Neural crest cell (in vitro differentiated cells): ENCODE results near the gene NFYB. TPM values are rescaled to one million over a fixed set of nuclear protein-coding genes. Genes with fewer than 3 reads are reported as not detected.
A peak's percentile ranks its signal among the peaks of the same experiment; 100 is the strongest.

Source experiments
- DNase-seq: peaks from one replicate; pipeline ENCODE4 v3.0.0; 2021; ENCODE audit warnings: low read depth, mixed read lengths, low spot score
- H3K27ac Mint-ChIP-seq: one replicate; pipeline ENCODE4 v1.8.0; 2021; ENCODE audit warnings: mild to moderate bottlenecking, mixed read lengths; ENCODE audit not compliant: unreplicated experiment
- H3K27me3 Mint-ChIP-seq: 2 replicates; pipeline ENCODE4 v1.8.0; 2021; ENCODE audit warnings: low read depth, mild to moderate bottlenecking, mixed read lengths
- H3K36me3 Mint-ChIP-seq: 2 replicates; pipeline ENCODE4 v1.8.0; 2021; ENCODE audit warnings: low read depth, mild to moderate bottlenecking, mixed read lengths
- H3K4me1 Mint-ChIP-seq: 2 replicates; pipeline ENCODE4 v1.8.0; 2021; ENCODE audit warnings: mixed read lengths
- H3K4me3 Mint-ChIP-seq: one replicate; pipeline ENCODE4 v1.8.0; 2021; ENCODE audit warnings: mild to moderate bottlenecking, mixed read lengths
- H3K9me3 Mint-ChIP-seq: 2 replicates; pipeline ENCODE4 v1.8.0; 2021; ENCODE audit warnings: mixed read lengths
- total RNA-seq: library from RNA; stranded (reverse); gene quantifications from 2 replicates; pipeline ENCODE4 v1.2.1, GENCODE V29; 2021
- TF ChIP-seq, protein P1 (sequence below): fragments of 200-600 bp; sonication (generic); conservative IDR thresholded peaks from 2 replicates; pipeline ENCODE4 v1.5.0; 2021; ENCODE audit warnings: antibody characterized with exemption, mild to moderate bottlenecking

NFYB gene
- total RNA-seq, 1 donor from 2014 or later, result 45.6 TPM

DNA sequence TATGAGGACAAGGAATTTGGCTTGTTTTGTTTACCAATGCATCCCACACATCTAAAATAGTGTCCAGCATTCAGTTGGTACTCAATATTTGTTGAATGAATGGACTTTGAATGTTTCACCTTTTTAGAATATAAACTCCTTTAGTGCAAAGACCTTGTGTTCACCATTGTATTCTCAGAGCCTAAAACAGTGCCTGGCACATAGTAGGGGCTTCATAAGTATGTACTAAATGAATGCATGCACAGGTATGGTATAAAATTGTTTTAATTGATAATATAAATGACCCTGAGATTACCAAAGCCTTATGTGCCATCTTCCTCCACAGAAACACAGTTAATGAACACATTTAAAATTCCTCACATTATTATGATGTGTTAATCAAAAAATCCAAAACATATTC, 5.0 kb upstream of the NFYB start:
- DNase-seq, result no peak
- no peak overlapping the region for H3K27ac Mint-ChIP-seq
- H3K4me3 Mint-ChIP-seq, result peak overlapping the region; percentile 28
- TF ChIP-seq, protein P1, sequence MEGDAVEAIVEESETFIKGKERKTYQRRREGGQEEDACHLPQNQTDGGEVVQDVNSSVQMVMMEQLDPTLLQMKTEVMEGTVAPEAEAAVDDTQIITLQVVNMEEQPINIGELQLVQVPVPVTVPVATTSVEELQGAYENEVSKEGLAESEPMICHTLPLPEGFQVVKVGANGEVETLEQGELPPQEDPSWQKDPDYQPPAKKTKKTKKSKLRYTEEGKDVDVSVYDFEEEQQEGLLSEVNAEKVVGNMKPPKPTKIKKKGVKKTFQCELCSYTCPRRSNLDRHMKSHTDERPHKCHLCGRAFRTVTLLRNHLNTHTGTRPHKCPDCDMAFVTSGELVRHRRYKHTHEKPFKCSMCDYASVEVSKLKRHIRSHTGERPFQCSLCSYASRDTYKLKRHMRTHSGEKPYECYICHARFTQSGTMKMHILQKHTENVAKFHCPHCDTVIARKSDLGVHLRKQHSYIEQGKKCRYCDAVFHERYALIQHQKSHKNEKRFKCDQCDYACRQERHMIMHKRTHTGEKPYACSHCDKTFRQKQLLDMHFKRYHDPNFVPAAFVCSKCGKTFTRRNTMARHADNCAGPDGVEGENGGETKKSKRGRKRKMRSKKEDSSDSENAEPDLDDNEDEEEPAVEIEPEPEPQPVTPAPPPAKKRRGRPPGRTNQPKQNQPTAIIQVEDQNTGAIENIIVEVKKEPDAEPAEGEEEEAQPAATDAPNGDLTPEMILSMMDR, result no peak
- peaks cover 4% of the 10 kb centered on the region for H3K4me1 Mint-ChIP-seq
- peaks cover 5% of the 10 kb centered on the region for H3K9me3 Mint-ChIP-seq
- H3K27me3 Mint-ChIP-seq, result peaks cover 9% of the 10 kb centered on the region
- H3K36me3 Mint-ChIP-seq, result no peaks in the 10 kb centered on the region

- Mint-ChIP-seq H3K4me1 (peaks cover 4% of the 10 kb centered on the region), H3K27me3 (peaks cover 9% of the 10 kb centered on the region), H3K36me3 (no peaks in the 10 kb centered on the region), H3K9me3 (peaks cover 5% of the 10 kb centered on the region), H3K27ac (peak overlapping the region; percentile 1), H3K4me3 (peak overlapping the region; percentile 28)
- no peak for DNase-seq
- TF ChIP-seq, protein P1, result no peak
Observed at GRCh38 chr12:104142543-104142942, 4.5 kb upstream of the NFYB start.

DNA sequence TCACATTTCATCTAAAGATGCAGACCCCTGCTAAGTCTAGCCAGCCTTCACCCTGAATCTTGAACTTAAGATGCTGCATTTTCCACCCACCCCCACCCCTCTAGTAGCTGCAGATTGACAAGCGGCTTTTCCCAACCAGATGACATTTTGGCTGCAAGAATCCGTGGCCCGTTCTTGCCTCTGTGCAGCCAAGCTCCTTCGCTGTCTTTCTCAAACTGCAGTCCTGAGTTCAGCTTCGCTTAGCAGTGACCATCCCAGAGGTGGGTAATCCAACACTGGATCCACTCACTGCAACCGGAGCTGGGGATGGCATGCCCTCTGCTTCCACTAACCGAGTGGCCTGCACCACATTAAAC, 765 bp upstream of the NFYB start:
- Mint-ChIP-seq H3K27me3 (peaks cover 9% of the 10 kb centered on the region), H3K9me3 (peaks cover 2% of the 10 kb centered on the region), H3K4me1 (peaks cover 22% of the 10 kb centered on the region), H3K4me3 (peak overlapping the region; percentile 88), H3K36me3 (no peaks in the 10 kb centered on the region), H3K27ac (peak overlapping the region; percentile 23)
- no peak for DNase-seq
- TF ChIP-seq, protein P1, result no peak

GRCh38 chr12:104137001-104137901, 759 bp downstream of the NFYB start:
- TF ChIP-seq, protein P1, result no peak
- no peaks in the 10 kb centered on the region for H3K36me3 Mint-ChIP-seq
- peaks cover 4% of the 10 kb centered on the region for H3K27me3 Mint-ChIP-seq
- H3K4me3 Mint-ChIP-seq, result peak overlapping the region; percentile 94
- peak; percentile 24 for DNase-seq
- H3K4me1 Mint-ChIP-seq, result peaks cover 27% of the 10 kb centered on the region
- no peaks in the 10 kb centered on the region for H3K9me3 Mint-ChIP-seq
- H3K27ac Mint-ChIP-seq, result peak overlapping the region; percentile 97

DNA sequence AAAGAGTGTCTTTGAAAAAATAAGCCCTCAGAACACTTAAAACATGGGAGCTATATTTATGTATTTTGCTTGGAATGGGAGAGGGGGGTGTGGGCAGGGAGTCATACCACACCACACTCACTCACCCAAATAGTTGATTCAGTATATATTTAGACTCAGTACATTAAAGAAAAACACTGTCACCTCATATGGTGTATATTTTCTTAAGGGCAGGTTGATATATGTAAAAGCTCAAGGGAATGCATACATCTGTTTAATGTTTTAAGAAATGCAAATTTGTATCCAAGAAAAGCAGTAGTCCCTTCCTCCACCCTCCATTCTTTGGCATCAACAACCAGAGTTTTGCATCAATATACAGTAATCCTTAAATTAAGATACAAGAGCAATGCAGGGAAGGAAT, 1.4 kb downstream of the NFYB start:
- Mint-ChIP-seq H3K27me3 (peaks cover 4% of the 10 kb centered on the region), H3K9me3 (no peaks in the 10 kb centered on the region), H3K4me3 (peak overlapping the region; percentile 94), H3K4me1 (peaks cover 30% of the 10 kb centered on the region), H3K27ac (peak overlapping the region; percentile 97), H3K36me3 (no peaks in the 10 kb centered on the region)
- TF ChIP-seq, protein P1, result no peak
- no peak for DNase-seq
